HG03457 (cell line): ENCODE results near the gene FAM120AOS.
"Not testable (repeated sequence)": the region's sequence is repeated elsewhere in the genome, so short reads cannot be mapped to it uniquely, and the experiment has no call there.

Experiments used
- ATAC-seq: cut with Tn5 transposase; IDR thresholded peaks from one replicate; pipeline ENCODE4 v1.9.1; 2021; ENCODE audit warnings: moderate number of reproducible peaks; ENCODE audit not compliant: unreplicated experiment

Gene FAM120AOS

DNA sequence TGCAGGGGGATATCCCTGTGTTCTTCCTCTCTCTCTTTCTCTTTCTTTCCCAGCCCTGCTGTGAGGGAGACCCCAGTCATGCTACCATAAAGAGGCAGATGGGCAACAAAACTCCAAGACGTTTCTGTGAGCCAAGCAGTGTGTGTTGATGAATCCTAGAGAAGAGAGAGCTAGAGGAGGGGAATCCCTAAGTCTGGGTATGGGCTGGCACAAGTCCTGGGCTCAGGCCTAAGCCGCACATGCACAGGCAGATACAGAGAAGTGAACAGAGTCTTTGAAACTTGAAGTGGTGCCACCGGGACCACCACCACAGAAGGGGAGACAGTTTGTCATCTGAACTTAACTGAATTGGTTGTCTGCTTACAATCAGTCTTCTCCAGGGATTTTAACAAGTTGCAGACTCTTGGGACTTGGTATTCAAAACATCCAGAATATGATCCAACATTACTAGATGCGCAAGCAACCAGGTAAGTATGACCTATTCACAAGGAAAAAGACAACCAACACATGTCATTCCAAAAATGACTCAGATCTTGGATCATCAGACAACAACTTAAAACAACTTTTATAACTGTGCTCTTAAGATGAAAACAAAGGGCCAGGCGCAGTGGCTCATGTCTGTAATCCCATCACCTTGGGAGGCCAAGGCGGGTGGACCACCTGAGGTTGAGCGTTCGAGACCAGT, 12.3 kb downstream of the FAM120AOS start:
- no peak for ATAC-seq

- not testable (repeated sequence) for ATAC-seq
Measured at GRCh38 chr9:93439301-93439700, 14.1 kb downstream of the FAM120AOS start.

GRCh38 chr9:93437996-93438395, 15.4 kb downstream of the FAM120AOS start:
- no peak for ATAC-seq

DNA sequence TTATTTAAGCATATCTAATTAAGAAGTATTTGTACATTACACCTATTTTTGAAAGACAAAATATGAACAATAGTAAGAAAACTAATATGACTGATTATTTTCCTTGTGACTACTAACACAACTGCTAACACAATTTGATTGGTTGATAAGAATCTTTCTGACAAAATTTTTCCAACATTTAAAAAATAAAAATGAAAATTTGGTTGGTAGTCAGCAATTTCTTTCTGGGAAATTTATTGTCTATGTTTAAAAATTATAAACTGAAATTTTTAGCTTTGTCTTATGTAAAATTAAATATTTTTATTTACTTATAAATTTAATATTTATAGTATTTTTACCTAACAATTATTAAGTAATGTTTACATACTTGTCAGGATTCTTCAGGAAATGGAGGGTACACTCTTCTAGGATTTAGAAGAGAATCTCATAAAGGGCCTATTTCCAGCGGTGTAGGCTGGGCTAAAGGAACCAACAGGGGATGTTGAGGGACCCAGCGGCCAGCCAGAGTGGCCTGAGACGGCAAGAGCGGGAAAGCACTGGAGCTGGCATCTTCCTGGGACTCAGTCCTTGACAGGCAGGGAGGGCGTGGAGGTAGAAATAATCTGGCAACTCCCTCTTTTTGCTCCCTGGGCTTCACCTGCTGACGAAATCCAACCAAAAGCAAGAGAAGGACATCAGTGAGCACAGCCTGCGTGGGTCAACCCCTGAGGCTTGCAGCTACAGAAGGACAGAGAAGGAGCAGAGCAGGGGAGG, 16.6 kb downstream of the FAM120AOS start:
- ATAC-seq: no peak

DNA sequence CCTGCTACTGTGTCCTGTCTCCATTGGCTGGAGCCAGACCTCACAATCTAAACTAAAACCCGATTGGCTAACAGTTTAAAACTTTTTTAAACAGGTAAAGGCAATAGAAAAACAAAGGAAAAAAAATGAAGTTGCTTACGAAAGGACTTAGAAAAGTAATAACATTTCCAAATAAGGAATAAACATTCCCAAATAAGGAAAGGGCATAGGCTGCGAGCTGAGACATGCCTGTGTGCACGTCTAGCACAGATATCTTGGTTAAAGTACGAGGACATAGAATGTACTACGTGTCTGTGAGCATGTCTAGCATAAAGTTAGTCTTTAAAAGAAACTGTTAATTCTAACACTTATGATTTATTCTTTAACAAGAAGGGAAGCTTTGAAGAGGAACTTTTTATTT, 17.2 kb downstream of the FAM120AOS start:
- ATAC-seq: no peak

- no peak for ATAC-seq
Measured at GRCh38 chr9:93435386-93435785, 18.0 kb downstream of the FAM120AOS start.

GRCh38 chr9:93434056-93434455, 19.3 kb downstream of the FAM120AOS start:
- no peak for ATAC-seq

- no peak for ATAC-seq
Measured at GRCh38 chr9:93432964-93433363, 20.4 kb downstream of the FAM120AOS start.

DNA sequence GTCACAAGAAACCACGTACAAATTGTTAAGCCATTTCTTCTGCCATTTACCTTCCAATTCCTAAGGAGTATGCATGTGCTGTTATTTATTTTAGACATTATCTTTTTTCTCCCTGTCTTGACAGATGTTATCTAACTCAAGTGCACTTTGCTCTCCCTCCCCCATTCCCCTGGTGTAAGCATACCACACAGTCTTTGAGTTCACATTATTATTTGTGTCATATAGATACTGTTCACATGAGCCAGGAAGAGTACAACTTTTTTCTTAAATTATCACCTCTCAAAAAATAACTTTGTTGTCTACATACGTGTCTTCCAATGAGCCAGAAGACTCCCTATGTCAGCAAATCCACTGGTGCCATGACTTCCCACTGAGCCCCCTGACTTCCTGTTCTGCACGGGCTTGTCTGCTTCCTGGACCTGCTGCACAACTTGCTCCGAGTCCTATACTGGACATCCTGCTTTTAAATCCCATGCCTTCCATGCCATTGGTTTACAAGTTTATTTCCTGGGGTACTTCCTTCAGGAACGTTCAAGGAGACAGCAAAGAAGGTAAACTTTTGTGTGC, 21.8 kb downstream of the FAM120AOS start:
- ATAC-seq: no peak

- no peak for ATAC-seq
Measured at GRCh38 chr9:93427655-93428379, 25.6 kb downstream of the FAM120AOS start.

GRCh38 chr9:93422977-93423616, 30.3 kb downstream of the FAM120AOS start:
- ATAC-seq: no peak

DNA sequence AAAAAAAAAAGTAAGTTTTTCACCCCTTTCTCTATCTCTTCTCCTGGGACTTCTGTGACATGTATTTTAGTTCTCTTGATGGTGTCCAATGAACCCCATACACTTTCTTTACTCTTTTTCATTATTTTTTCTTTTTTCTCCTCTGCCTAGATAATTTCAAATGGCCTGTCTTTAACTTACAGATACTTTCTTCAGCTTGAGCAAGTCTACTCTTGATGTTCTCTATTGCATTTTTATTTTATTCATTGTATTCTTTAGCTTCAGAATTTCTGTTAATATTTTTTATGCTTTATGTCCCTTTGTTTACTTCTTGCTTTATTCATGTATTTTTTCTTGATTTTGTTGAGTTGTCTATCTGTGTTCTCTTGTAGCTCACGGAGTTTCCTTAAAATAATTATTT, 34.4 kb downstream of the FAM120AOS start:
- ATAC-seq: no peak

- ATAC-seq: no peak
Measured at GRCh38 chr9:93417538-93417937, 35.8 kb downstream of the FAM120AOS start.

DNA sequence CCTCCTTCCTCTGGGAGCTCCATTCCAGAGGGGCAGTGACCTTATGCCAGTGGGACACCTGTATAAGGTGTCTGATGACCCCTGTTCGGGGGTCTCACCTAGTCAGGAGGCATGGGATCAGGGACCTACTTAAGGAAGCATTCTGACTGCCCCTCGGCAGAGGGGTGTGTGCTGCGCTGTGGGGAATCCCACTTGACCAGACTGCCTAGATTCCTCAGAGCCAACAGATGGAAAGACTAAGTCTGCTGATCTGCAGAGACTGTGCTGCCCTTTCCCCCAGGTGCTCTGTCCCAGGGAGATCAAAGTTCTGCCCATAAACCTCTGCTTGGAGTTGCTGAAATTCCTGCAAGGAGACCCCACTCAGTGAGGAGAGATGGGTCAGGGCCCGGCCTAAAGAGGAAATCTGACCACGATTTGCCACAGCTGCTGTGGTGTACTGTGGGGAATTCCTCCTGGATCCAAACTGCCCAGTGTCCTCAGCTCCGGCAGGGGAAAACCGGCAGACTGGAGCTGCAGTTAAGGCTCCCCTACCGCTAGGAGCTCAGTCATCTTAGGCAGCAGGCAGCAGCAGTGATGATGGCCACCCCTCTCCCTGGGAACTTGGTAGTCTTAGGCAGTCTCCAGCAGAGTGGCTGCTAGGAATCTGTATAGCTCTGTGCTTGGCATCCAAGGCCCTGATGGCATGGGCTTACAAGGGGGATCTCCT, 36.7 kb downstream of the FAM120AOS start:
- ATAC-seq: no peak

- ATAC-seq: no peak
Measured at GRCh38 chr9:93415176-93415690, 38.1 kb downstream of the FAM120AOS start.

- ATAC-seq: no peak
Measured at GRCh38 chr9:93413530-93413929, 39.9 kb downstream of the FAM120AOS start.

GRCh38 chr9:93406371-93406770, 47.0 kb downstream of the FAM120AOS start:
- no peak for ATAC-seq

GRCh38 chr9:93398471-93398870, 54.9 kb downstream of the FAM120AOS start:
- ATAC-seq: no peak

GRCh38 chr9:93397661-93398373, 55.6 kb downstream of the FAM120AOS start:
- ATAC-seq: no peak
